Naive B cell (primary cell): ENCODE results near the gene SFTA2. TPM values are rescaled to one million over a fixed set of nuclear protein-coding genes. Genes with fewer than 3 reads are reported as not detected.
"Not testable (repeated sequence)": the region's sequence is repeated elsewhere in the genome, so short reads cannot be mapped to it uniquely, and the experiment has no call there.

Source experiments
- ATAC-seq, 2 donors: fragments of 150-1000 bp; cut with Tn5 transposase; 2 replicates each; pipeline ENCODE4 v1.10.0; 2021; ENCODE audit warnings: low read depth in 2 of 2, mild to moderate bottlenecking in 2 of 2, moderate library complexity in 2 of 2
- DNase-seq: peaks from one replicate; pipeline ENCODE4 v3.0.0; 2022
- H3K27ac Mint-ChIP-seq, 6 donors: one replicate each; pipeline ENCODE4 v1.8.0; 2020 to 2022; ENCODE audit warnings: mild to moderate bottlenecking in 6 of 6, mixed read lengths in 6 of 6, moderate library complexity in 5 of 6, inconsistent platforms in 2 of 6
- H3K27me3 Mint-ChIP-seq, 3 donors: one replicate each; pipeline ENCODE4 v1.8.0; 2021 to 2022; ENCODE audit warnings: mixed read lengths in 3 of 3, mild to moderate bottlenecking in 1 of 3
- H3K36me3 Mint-ChIP-seq, 2 donors: one replicate each; pipeline ENCODE4 v1.8.0; 2020 to 2022; ENCODE audit warnings: mixed read lengths in 2 of 2, inconsistent platforms in 1 of 2, mild to moderate bottlenecking in 1 of 2
- H3K4me1 Mint-ChIP-seq, 3 donors: one replicate each; pipeline ENCODE4 v1.8.0; 2020 to 2022; ENCODE audit warnings: mixed read lengths in 3 of 3, inconsistent platforms in 1 of 3, mild to moderate bottlenecking in 1 of 3, moderate library complexity in 1 of 3
- H3K4me3 Mint-ChIP-seq, 8 donors: one replicate each; pipeline ENCODE4 v1.8.0; 2020 to 2022; ENCODE audit warnings: mild to moderate bottlenecking in 8 of 8, mixed read lengths in 8 of 8, moderate library complexity in 8 of 8, inconsistent platforms in 2 of 8
- H3K9me3 Mint-ChIP-seq, 7 donors: one replicate each; pipeline ENCODE4 v1.8.0; 2020 to 2022; ENCODE audit warnings: mixed read lengths in 7 of 7, mild to moderate bottlenecking in 5 of 7, inconsistent platforms in 2 of 7, moderate library complexity in 1 of 7
- polyA plus RNA-seq, 6 donors: library from polyadenylated mRNA; unstranded; fragments of 300-500 nt; fragmentation: Illumina TruSeq; gene quantifications; one replicate each; pipeline ENCODE4 v1.2.3, GENCODE V29; 2021; ENCODE audit warnings: low read depth in 6 of 6

SFTA2 gene
- polyA plus RNA-seq, 6 donors from 2014 or later, result 0.38 TPM; not detected in 5

GRCh38 chr6:30939473-30939872, 7.5 kb upstream of the SFTA2 start:
- H3K36me3 Mint-ChIP-seq, result no peaks in the 10 kb centered on the region
- peaks cover 31 to 94% (median 83%) of the 10 kb centered on the region in 3 donors for H3K27me3 Mint-ChIP-seq
- H3K4me1 Mint-ChIP-seq, result peaks cover 5 to 9% (median 6%) of the 10 kb centered on the region in 3 donors
- no peak overlapping the region for H3K4me3 Mint-ChIP-seq
- no peak overlapping the region for H3K27ac Mint-ChIP-seq
- DNase-seq (no peak), ATAC-seq (no peak)
- H3K9me3 Mint-ChIP-seq, result no peaks in the 10 kb centered on the region

DNA sequence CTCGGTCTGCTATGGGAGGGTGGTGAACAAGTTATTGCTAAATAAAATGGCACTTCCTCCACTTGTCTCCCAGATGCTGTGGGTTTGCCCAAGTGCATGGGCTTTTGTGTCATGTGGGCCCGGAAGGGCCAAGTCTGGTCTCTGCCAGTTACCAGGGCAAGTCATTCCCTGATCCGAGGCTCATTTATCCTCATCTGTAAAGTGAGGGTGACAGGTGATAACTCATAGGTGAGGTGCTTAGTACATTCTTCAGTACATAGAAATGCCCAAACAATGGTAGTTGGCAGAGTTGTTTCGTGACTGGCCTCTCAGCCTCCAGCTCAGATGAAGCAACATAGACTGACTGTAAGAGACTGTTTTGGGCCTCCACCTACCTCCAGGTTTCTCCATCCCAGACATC, 6.8 kb upstream of the SFTA2 start:
- H3K4me1 Mint-ChIP-seq, result peaks cover 5 to 9% (median 6%) of the 10 kb centered on the region in 3 donors

GRCh38 chr6:30937265-30937664, 5.3 kb upstream of the SFTA2 start:
- Mint-ChIP-seq H3K9me3 (no peaks in the 10 kb centered on the region), H3K4me1 (peaks cover 0 to 6% (median 0%) of the 10 kb centered on the region in 3 donors), H3K27ac (no peak overlapping the region), H3K27me3 (peaks cover 11 to 73% (median 66%) of the 10 kb centered on the region in 3 donors), H3K4me3 (no peak overlapping the region), H3K36me3 (no peaks in the 10 kb centered on the region)
- ATAC-seq (no peak), DNase-seq (no peak)

More for the DNA sequence above, 6.8 kb upstream of the SFTA2 start:
- Mint-ChIP-seq H3K9me3 (no peaks in the 10 kb centered on the region), H3K36me3 (no peaks in the 10 kb centered on the region), H3K27me3 (peaks cover 25 to 87% (median 76%) of the 10 kb centered on the region in 3 donors), H3K27ac (peak overlapping the region in 1 of 6 donors; percentile 37), H3K4me3 (peak overlapping the region in 1 of 8 donors; percentile 25)
- ATAC-seq (no peak), DNase-seq (no peak)

GRCh38 chr6:30935018-30935417, 3.0 kb upstream of the SFTA2 start:
- Mint-ChIP-seq H3K4me3 (no peak overlapping the region), H3K36me3 (no peaks in the 10 kb centered on the region), H3K27me3 (peaks cover 5 to 51% (median 44%) of the 10 kb centered on the region in 3 donors), H3K4me1 (peaks cover 0 to 6% (median 0%) of the 10 kb centered on the region in 3 donors), H3K9me3 (no peaks in the 10 kb centered on the region), H3K27ac (no peak overlapping the region)
- ATAC-seq (no peak), DNase-seq (no peak)

GRCh38 chr6:30932665-30933365, 845 bp upstream of the SFTA2 start:
- Mint-ChIP-seq H3K4me3 (no peak overlapping the region), H3K27me3 (peaks cover 0 to 34% (median 26%) of the 10 kb centered on the region in 3 donors), H3K27ac (peak overlapping the region in 1 of 6 donors; percentile 82), H3K36me3 (peaks cover 5 to 7% of the 10 kb centered on the region in 2 donors), H3K4me1 (no peaks in the 10 kb centered on the region), H3K9me3 (peaks cover 3 to 13% (median 8%) of the 10 kb centered on the region in 7 donors)
- DNase-seq (no peak), ATAC-seq (no peak)

DNA sequence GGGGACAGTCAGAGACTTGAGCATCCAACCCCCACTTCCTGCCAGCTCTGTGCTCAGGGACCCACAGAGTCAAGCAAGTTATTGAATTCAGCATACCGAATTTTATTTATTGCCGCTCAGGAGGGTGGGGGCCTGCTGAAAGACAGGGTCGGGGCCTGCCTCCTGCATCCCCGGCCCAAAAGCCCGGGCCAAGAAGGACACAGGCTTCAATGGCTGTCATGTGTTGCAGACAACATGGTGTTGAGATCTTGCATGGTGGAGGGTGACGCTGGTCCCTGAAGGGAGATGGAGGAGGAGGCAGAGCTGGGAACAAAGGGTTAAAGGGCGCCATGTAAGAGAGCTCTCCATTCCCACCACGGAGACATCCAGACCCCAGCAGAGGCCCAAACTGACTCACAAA, 698 bp downstream of the SFTA2 start:
- Mint-ChIP-seq H3K4me3 (no peak overlapping the region), H3K36me3 (peaks cover 8 to 14% of the 10 kb centered on the region in 2 donors), H3K9me3 (peaks cover 3 to 13% (median 9%) of the 10 kb centered on the region in 7 donors), H3K27ac (peak overlapping the region in 1 of 6 donors; percentile 86), H3K27me3 (peaks cover 0 to 19% (median 14%) of the 10 kb centered on the region in 3 donors), H3K4me1 (no peaks in the 10 kb centered on the region)
- ATAC-seq, result no peak
- DNase-seq, result no peak

DNA sequence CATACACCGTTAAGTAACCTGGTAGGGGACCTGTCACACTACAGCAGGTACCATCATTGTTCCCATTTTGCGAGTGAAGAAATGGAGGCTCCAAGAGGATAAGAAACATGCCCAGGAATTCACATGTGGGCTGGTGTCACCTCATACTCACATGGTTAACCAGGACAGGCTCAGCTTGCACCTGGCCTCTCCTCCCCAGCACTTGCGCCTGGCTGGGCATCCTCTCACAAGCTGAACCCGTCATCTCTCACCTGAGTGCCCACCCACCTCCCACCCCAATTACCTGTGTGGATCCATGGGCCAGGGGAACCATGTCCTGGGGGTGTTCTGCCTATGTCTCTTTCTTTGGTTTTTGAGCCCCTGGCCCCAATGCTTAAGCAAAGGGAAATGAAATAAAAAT, 1.5 kb downstream of the SFTA2 start:
- DNase-seq, result no peak
- Mint-ChIP-seq H3K4me3 (no peak overlapping the region), H3K36me3 (peaks cover 8 to 14% of the 10 kb centered on the region in 2 donors), H3K9me3 (peaks cover 3 to 13% (median 9%) of the 10 kb centered on the region in 7 donors), H3K27ac (no peak overlapping the region), H3K4me1 (no peaks in the 10 kb centered on the region), H3K27me3 (peaks cover 0 to 11% (median 10%) of the 10 kb centered on the region in 3 donors)
- no peak for ATAC-seq

- H3K4me3 Mint-ChIP-seq, result no peak overlapping the region
- H3K27ac Mint-ChIP-seq, result no peak overlapping the region
- no peak for ATAC-seq
- no peak for DNase-seq
- no peaks in the 10 kb centered on the region for H3K4me1 Mint-ChIP-seq
- peaks cover 8 to 14% of the 10 kb centered on the region in 2 donors for H3K36me3 Mint-ChIP-seq
- H3K9me3 Mint-ChIP-seq, result peaks cover 3 to 13% (median 9%) of the 10 kb centered on the region in 7 donors
- peaks cover 0 to 5% (median 0%) of the 10 kb centered on the region in 3 donors for H3K27me3 Mint-ChIP-seq
These were observed 3.3 kb downstream of the SFTA2 start for GRCh38 chr6:30928677-30929076.

GRCh38 chr6:30927080-30927479, 4.9 kb downstream of the SFTA2 start:
- not testable (repeated sequence) for ATAC-seq, H3K4me3 Mint-ChIP-seq, H3K27me3 Mint-ChIP-seq, H3K4me1 Mint-ChIP-seq, DNase-seq
- Mint-ChIP-seq H3K36me3 (peaks cover 13 to 27% of the 10 kb centered on the region in 2 donors), H3K27ac (peak overlapping the region in 1 of 6 donors; percentile 21), H3K9me3 (peaks cover 3 to 13% (median 9%) of the 10 kb centered on the region in 7 donors)

GRCh38 chr6:30926644-30927043, 5.3 kb downstream of the SFTA2 start:
- H3K27me3 Mint-ChIP-seq, result no peaks in the 10 kb centered on the region
- H3K9me3 Mint-ChIP-seq, result peaks cover 3 to 13% (median 9%) of the 10 kb centered on the region in 7 donors
- ATAC-seq (no peak), DNase-seq (no peak)
- H3K4me3 Mint-ChIP-seq, result peak overlapping the region in 1 of 8 donors; percentile 35
- peaks cover 13 to 29% of the 10 kb centered on the region in 2 donors for H3K36me3 Mint-ChIP-seq
- H3K4me1 Mint-ChIP-seq, result peaks cover 0 to 5% (median 0%) of the 10 kb centered on the region in 3 donors
- H3K27ac Mint-ChIP-seq, result no peak overlapping the region

DNA sequence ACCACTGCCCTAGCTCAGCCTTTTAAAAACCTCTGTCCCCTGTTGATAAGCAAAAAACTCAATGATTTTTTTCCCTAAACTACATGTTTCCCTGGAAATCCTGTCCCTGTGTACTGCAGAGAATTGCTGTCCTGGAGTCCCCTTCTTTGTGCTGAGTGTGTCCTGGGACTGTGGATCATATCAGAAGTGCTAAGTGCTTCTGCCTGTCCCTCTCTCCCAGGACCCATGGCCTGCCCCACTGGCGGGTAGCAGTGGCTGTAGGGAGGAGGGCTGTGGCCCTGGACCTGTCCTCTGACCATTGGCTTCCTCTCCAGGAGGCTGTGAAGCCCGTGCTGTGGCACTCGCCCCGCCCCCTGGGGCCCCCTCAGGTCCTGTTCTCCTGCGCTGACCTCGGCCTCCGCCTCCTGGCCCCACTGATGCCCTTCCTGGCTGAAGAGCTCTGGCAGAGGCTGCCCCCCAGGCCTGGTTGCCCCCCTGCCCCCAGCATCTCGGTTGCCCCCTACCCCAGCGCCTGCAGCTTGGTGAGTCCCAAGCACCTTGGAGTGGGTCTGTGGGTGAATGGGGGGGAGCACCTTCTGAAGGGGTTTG, 7.8 kb downstream of the SFTA2 start:
- ATAC-seq, DNase-seq, H3K4me3 Mint-ChIP-seq, H3K4me1 Mint-ChIP-seq, H3K27me3 Mint-ChIP-seq: not testable (repeated sequence)
- peaks cover 17 to 54% of the 10 kb centered on the region in 2 donors for H3K36me3 Mint-ChIP-seq
- H3K9me3 Mint-ChIP-seq, result peaks cover 3 to 12% (median 6%) of the 10 kb centered on the region in 7 donors
- H3K27ac Mint-ChIP-seq, result peak overlapping the region in 1 of 6 donors; percentile 80

DNA sequence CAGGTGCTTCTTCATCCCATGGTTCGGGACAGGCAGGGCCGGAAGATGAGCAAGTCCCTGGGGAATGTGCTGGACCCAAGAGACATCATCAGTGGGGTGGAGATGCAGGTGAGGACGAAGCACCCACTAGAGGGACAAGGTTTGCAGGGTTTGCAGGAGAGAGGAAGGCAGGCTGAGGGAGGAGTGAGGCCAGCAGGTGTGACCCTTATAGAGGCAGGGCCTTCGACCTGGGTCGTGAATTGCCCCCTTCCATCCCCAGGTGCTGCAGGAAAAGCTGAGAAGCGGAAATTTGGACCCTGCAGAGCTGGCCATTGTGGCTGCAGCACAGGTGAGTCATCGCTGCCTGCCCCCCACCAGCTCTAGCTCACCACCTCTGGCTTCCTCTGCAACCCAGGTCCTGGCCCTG, 9.5 kb downstream of the SFTA2 start:
- peak overlapping the region in 1 of 8 donors; percentile 59 for H3K4me3 Mint-ChIP-seq
- no peaks in the 10 kb centered on the region for H3K9me3 Mint-ChIP-seq
- no peak for ATAC-seq
- no peak overlapping the region for H3K27ac Mint-ChIP-seq
- H3K27me3 Mint-ChIP-seq, result no peaks in the 10 kb centered on the region
- peaks cover 9 to 52% of the 10 kb centered on the region in 2 donors for H3K36me3 Mint-ChIP-seq
- DNase-seq, result no peak
- H3K4me1 Mint-ChIP-seq, result peaks cover 0 to 5% (median 4%) of the 10 kb centered on the region in 3 donors

DNA sequence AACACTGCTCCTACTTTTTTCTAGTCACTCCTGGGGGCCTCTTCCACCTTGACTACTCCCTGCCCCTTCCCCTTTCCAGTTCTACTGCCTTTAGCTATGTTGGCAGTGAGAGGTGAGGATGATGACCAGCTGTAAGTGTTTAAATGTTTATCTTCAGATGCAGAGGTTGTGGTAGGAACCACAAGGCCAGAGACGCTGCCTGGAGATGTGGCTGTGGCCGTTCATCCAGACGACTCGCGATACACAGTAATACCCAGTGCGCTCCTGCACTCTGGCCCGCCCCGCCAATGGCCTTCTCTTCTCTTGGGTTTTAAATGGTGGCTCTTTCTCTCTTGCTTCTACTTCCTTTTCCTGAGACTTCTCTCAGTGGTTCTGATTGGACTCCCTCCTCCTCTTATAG, 13.3 kb downstream of the SFTA2 start:
- no peaks in the 10 kb centered on the region for H3K9me3 Mint-ChIP-seq
- H3K27ac Mint-ChIP-seq, result no peak overlapping the region
- H3K4me1 Mint-ChIP-seq, result peaks cover 21 to 34% (median 24%) of the 10 kb centered on the region in 3 donors

GRCh38 chr6:30917487-30917886, 14.5 kb downstream of the SFTA2 start:
- Mint-ChIP-seq H3K4me3 (peak overlapping the region in 1 of 8 donors; percentile 48), H3K27ac (no peak overlapping the region), H3K27me3 (no peaks in the 10 kb centered on the region), H3K36me3 (peaks cover 8 to 43% of the 10 kb centered on the region in 2 donors), H3K9me3 (no peaks in the 10 kb centered on the region), H3K4me1 (peaks cover 26 to 34% (median 30%) of the 10 kb centered on the region in 3 donors)
- DNase-seq (no peak), ATAC-seq (no peak)

More for the DNA sequence above, 13.3 kb downstream of the SFTA2 start:
- Mint-ChIP-seq H3K27me3 (no peaks in the 10 kb centered on the region), H3K36me3 (peaks cover 9 to 52% of the 10 kb centered on the region in 2 donors), H3K4me3 (peak overlapping the region in 1 of 8 donors; percentile 9)
- no peak for ATAC-seq
- no peak for DNase-seq
